GM18508 (cell line): ENCODE data around the gene ADAMTS15.

Experiments used
- ATAC-seq: cut with Tn5 transposase; IDR thresholded peaks from one replicate; pipeline ENCODE4 v1.9.1; 2021; ENCODE audit warnings: moderate number of reproducible peaks; ENCODE audit not compliant: insufficient read depth, unreplicated experiment

ADAMTS15 gene

GRCh38 chr11:130508913-130509312 is 60.5 kb downstream of the ADAMTS15 start:
- ATAC-seq, result no peak

DNA sequence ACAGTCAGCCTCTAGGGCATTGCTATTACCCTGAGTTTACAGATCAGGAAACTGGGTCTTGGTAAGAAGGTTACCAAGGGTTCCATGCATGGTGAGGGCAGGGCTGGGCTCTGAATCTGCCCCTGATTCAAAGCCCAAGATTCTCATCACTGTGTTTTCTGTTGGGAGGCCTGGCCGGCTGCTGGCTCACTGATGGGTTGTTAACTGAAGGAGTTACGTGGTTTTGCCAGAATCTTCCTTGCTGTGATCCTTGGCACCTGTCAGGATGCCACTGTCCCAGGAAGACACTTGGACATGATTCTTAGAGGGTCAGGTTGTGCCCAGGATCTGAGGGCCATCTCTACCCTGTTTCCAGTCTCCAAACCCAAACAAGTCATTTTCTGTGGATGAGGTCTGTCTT is 61.5 kb downstream of the ADAMTS15 start:
- ATAC-seq, result no peak

GRCh38 chr11:130510407-130511006 is 62.1 kb downstream of the ADAMTS15 start:
- no peak for ATAC-seq

DNA sequence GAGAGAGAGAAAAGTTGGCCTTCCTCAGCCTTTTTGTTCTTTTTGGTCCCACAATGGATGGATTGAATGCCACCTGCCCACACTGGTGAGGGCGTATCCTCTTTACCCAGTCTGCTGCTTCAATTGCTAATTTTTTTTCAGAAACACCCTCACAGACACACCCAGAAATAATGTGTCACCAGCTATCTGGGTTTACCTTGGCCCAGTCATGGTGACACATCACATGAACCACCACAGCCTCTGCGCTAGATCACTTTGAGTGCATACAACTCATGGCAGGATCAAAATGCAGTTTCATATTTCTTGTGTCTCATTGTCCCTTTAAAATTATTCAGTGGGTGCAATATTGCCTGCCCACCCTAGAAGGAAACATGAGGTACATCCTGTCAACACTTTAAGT is 63.3 kb downstream of the ADAMTS15 start:
- no peak for ATAC-seq

- ATAC-seq, result no peak
These were observed 64.2 kb downstream of the ADAMTS15 start for GRCh38 chr11:130512662-130513061.

DNA sequence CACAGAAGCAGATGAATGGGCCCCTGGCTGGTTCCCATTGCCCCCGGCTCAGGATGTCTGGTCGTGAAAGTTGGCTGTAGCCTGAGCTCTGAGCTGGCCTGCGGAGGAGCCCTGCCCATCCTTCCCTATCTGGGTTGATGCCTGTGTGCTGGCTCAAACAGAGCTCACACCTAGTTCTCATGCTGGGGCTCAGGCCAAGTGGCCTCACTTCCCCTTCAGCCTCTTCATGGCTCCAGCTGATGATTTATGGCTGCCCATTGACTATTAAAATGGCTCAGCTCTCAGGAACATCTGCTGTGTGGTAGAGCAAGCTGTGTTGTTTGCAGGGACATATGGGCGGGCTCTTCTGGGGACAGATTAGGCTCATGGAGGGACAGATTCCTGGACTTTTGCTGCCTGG is 64.7 kb downstream of the ADAMTS15 start:
- ATAC-seq, result no peak

DNA sequence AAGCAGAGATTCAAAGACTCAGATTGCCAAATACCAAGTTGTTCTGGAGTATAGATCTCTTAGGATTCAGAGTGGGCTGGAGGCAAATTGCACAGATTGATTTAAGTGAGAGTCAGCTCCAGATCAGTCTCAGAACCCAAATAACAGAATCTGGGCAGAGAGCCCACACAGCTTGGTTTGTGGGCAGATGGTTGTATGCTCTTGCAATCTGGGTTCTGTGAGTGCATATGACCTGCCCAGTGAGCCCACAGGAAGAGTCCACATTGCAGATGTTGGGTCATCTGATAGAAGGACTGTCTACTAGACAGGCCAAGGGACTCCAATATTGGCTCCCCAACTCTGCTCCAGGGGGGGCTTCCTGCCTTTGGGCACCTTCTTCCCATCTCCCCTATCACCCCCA is 65.9 kb downstream of the ADAMTS15 start:
- no peak for ATAC-seq

- no peak for ATAC-seq
These were observed 66.4 kb downstream of the ADAMTS15 start for GRCh38 chr11:130514851-130515250.

DNA sequence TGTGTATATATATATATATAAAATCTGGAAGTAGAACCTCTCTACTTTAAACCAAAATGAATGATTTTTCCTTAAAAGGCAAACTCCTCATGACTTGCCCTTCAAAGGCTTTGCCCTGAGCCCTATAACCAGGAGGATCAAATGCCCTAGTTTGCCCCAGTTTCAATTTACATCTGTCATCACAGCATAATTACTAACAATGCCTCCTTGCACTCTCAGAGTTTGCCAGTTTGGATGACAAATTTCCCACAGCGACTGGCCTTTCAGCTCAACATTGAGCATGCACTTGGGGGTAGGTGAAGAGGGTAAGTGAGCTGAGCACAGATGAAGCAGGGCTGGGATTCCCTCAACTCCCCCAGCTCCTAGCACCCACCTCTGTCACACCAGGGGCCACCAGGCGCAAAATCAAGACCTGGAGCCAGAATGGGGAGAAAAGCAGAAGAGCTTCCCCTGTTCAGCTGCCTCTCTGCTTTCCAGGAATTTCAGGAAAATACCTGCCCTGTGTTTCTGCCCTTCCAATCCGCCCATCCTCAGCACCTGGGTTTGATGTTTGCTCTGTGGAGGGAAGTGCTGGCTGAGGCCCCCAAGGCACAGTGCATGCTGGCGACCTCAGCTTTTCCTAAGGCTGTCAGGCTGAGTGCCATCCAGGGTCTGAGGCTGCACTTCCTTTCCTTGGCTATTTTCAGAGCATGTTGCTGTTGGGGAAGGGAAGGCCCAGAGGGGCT is 67.5 kb downstream of the ADAMTS15 start:
- ATAC-seq, result no peak

DNA sequence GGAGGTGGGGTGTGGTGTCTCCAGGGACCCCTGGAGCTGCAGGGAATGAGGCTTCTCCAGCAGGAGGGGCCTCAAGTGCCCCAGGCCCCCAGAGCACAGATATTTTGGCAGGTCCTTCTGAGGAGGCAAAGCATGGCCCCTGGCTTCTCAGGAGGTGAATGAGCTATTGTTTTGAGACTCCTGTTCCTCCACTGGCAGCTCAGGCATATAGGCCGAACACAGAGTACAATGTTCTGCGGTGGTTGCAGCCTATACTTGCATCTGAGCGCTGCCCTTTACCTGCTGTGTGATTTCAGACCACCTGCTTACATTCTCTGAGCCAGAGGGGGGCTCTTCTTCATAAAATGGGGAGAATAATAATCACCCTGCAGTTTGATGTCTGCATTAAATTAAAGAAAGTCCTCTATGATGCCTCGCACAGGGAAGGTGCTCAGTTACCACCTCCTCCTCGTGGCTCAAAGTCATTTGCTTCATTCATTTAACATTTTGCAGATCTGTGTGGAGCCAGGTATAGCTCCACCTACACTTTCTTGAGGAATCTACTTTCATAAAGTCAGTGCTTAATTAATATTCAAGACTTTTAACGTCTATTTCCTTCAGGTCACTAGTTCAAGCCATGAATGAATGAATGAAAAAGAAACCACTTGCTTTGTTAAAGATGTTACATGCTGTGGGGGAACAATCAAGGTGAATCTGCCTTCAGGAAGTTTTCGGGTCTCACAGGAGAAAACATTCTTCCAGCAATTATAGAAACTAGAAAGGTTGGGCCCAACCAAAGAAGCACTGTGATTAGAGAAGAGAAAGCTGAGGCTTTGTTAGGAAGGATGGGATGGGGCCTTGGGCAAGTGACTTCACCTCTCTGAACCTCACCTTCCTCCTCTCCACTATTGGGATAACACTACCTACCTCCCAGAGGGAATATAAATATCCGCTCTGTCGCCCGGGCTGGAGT is 68.4 kb downstream of the ADAMTS15 start:
- ATAC-seq, result no peak

- ATAC-seq, result no peak
These were observed 69.8 kb downstream of the ADAMTS15 start for GRCh38 chr11:130518164-130518680.

GRCh38 chr11:130519128-130519932 is 70.9 kb downstream of the ADAMTS15 start:
- no peak for ATAC-seq

DNA sequence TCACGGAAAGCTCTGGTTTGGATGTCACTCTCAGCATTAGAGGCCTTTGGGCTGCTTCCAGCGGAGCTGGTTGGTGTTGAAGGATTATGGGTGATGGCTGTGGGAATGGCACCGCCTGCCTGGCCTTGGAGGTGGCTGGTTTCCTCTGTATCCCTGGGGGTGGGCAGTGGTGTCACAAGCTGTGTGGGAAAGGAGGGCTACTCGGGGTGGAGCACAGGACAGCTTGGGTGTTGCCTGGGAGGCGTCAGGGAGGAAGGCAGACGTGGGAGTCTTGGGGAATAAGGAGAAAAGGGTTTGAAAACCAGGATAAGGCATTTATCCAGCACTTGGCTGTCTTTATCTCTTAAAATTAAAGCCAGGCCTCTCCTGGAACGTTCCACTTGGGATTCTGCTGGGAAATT is 71.8 kb downstream of the ADAMTS15 start:
- ATAC-seq, result no peak

- no peak for ATAC-seq
These were observed 74.0 kb downstream of the ADAMTS15 start for GRCh38 chr11:130522284-130522961.

DNA sequence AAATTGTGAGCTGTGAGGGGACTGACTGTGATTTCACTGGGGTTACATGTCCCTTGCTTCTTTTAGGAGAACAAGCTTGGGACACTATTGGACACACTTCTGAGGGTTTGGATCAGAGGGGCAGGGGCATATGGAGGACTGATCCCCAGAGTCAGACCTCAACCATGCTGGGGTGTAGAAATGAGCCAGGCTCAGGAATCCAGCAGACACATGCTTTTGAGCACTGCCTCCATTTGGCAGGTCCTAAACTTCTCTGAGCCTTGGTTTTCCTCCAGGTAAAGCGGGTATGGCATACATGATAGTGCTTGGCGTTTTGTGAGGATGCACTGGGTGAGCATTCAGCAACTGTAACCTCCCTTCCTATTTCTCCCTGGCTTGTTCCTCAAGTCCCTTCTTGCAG is 74.7 kb downstream of the ADAMTS15 start:
- no peak for ATAC-seq

GRCh38 chr11:130523609-130524008 is 75.2 kb downstream of the ADAMTS15 start:
- ATAC-seq, result no peak

GRCh38 chr11:130524132-130524790 is 75.8 kb downstream of the ADAMTS15 start:
- no peak for ATAC-seq

DNA sequence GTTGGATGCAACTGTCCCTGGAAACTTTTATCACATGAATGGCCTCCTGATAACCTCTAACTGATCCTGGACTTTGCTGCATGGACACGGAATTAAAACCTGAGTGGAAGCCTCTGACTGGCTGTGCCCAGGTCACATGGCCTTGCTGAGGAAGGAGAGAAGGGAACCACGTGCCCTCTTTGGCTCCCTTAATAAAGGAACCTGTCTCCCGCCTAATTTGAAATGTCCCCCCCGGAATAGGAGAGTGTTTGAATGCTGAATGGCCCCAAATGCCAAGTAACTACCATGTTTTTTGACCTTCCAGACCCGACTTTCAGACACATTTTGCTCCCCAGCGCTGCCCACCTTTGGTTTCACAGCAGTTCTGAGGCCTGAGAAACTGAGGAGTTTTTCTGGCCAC is 76.9 kb downstream of the ADAMTS15 start:
- ATAC-seq, result no peak
